ENCODE data around the gene PSMA4. TPM values are rescaled to one million over a fixed set of nuclear protein-coding genes. Genes with fewer than 3 reads are reported as not detected.
A peak's percentile ranks its signal among the peaks of the same experiment; 100 is the strongest.

The PSMA4 gene
- total and polyA plus RNA-seq, 10 of the 15 experiments (the other 5 are each of a cell fraction or from before 2014, with no cell fraction given), result 210 to 1,221 (median 546) TPM

DNA sequence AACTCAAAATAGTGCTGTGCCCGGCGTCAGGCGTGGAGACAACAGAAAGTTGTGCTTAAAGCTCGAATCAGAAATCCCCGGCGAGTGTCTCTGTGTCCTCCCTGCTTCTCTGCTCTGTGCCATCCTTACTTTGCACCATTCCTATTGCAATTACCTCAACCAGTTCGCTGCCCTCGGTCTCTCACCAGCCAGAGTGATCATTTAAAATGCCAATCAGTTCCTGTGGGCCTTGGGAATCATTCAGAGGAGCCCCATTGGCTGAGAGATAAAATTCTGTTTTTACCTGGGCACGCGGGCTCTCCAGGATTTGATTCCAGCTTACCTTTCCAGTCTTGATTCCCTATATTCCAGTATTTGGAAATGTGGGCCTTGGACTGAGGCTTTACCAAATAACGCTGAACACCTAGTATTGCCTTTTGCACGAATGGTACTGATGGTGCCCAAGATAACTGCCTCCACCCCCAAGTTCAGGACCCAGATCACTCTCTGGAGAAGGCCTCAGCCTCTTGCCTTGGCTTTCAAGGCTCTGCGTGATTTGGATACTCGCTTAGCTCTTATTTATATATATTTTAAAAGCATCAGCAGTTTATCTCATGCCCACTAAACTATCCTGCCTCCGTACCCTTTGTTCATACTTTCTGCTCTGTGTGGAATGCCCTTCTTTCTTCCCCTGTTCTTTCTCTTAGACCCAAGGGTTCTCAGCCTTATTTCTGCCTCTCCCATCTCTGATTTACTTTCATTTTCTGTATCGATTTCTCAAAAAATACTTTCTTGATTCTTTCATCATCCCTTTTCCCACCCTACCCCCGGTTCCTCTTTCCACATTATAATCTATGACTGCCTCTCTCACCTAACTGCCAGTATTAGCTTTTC, 863 bp downstream of the PSMA4 start:
- TSS peak; percentile 68 for BruUV-seq (replicated peaks)

More for the DNA sequence above, 863 bp downstream of the PSMA4 start:
- ATAC-seq, result peak; percentile 31
- peak overlapping the region; percentile 71 for H3K4me3 ChIP-seq
- peak overlapping the region; percentile 83 for H3K4me2 ChIP-seq (ENCODE audit: control insufficient read depth, insufficient read depth)
- H3K4me1 ChIP-seq (ENCODE audit: control insufficient read depth, insufficient read depth, low read length), result peaks cover 3% of the 10 kb centered on the region; the same call in 1 of the 2 replicates
- WGBS (ENCODE audit: insufficient coverage, insufficient replicate concordance, low lambda C conversion rate, missing lambda C conversion rate), result 2% methylated on average over 17 of the region's 17 CpGs
- TF ChIP-seq CHD4 (IDR thresholded peaks at IDR 0.05) (no peak), PAX5 (IDR thresholded peaks at IDR 0.05; ENCODE audit: borderline replicate concordance, low read depth, low read length) (no peak), WRNIP1 (IDR thresholded peaks at IDR 0.05; ENCODE audit: borderline replicate concordance, low read depth, low read length) (no peak), MTA3 (IDR thresholded peaks at IDR 0.05; ENCODE audit: borderline replicate concordance, low read length) (no peak), SPI1 (IDR thresholded peaks at IDR 0.05; ENCODE audit: borderline replicate concordance, insufficient read depth, low read depth, low read length) (0 out of 2 replicates have a peak, but pooled peaks have one; percentile 46), NFYB (IDR thresholded peaks at IDR 0.05; ENCODE audit: insufficient read depth, low read depth, low read length) (peak; percentile 76), IKZF2 (IDR thresholded peaks at IDR 0.05) (no peak)
- TF ChIP-seq, protein P1, sequence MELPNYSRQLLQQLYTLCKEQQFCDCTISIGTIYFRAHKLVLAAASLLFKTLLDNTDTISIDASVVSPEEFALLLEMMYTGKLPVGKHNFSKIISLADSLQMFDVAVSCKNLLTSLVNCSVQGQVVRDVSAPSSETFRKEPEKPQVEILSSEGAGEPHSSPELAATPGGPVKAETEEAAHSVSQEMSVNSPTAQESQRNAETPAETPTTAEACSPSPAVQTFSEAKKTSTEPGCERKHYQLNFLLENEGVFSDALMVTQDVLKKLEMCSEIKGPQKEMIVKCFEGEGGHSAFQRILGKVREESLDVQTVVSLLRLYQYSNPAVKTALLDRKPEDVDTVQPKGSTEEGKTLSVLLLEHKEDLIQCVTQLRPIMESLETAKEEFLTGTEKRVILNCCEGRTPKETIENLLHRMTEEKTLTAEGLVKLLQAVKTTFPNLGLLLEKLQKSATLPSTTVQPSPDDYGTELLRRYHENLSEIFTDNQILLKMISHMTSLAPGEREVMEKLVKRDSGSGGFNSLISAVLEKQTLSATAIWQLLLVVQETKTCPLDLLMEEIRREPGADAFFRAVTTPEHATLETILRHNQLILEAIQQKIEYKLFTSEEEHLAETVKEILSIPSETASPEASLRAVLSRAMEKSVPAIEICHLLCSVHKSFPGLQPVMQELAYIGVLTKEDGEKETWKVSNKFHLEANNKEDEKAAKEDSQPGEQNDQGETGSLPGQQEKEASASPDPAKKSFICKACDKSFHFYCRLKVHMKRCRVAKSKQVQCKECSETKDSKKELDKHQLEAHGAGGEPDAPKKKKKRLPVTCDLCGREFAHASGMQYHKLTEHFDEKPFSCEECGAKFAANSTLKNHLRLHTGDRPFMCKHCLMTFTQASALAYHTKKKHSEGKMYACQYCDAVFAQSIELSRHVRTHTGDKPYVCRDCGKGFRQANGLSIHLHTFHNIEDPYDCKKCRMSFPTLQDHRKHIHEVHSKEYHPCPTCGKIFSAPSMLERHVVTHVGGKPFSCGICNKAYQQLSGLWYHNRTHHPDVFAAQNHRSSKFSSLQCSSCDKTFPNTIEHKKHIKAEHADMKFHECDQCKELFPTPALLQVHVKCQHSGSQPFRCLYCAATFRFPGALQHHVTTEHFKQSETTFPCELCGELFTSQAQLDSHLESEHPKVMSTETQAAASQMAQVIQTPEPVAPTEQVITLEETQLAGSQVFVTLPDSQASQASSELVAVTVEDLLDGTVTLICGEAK (IDR thresholded peaks at IDR 0.05; ENCODE audit: borderline replicate concordance), result 0 out of 2 replicates have a peak, but pooled peaks have one; percentile 31
- TF ChIP-seq, protein P2, sequence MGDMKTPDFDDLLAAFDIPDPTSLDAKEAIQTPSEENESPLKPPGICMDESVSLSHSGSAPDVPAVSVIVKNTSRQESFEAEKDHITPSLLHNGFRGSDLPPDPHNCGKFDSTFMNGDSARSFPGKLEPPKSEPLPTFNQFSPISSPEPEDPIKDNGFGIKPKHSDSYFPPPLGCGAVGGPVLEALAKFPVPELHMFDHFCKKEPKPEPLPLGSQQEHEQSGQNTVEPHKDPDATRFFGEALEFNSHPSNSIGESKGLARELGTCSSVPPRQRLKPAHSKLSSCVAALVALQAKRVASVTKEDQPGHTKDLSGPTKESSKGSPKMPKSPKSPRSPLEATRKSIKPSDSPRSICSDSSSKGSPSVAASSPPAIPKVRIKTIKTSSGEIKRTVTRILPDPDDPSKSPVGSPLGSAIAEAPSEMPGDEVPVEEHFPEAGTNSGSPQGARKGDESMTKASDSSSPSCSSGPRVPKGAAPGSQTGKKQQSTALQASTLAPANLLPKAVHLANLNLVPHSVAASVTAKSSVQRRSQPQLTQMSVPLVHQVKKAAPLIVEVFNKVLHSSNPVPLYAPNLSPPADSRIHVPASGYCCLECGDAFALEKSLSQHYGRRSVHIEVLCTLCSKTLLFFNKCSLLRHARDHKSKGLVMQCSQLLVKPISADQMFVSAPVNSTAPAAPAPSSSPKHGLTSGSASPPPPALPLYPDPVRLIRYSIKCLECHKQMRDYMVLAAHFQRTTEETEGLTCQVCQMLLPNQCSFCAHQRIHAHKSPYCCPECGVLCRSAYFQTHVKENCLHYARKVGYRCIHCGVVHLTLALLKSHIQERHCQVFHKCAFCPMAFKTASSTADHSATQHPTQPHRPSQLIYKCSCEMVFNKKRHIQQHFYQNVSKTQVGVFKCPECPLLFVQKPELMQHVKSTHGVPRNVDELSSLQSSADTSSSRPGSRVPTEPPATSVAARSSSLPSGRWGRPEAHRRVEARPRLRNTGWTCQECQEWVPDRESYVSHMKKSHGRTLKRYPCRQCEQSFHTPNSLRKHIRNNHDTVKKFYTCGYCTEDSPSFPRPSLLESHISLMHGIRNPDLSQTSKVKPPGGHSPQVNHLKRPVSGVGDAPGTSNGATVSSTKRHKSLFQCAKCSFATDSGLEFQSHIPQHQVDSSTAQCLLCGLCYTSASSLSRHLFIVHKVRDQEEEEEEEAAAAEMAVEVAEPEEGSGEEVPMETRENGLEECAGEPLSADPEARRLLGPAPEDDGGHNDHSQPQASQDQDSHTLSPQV (IDR thresholded peaks at IDR 0.05), result no peak
- intact Hi-C loops (cut with micrococcal nuclease; ENCODE audit: unreplicated experiment), result loop anchor here (1.0 kb wide), 1 partner anchor 24 kb away; the partner anchor contains the start of gene CHRNA5
- ChIA-PET RAD21 (ENCODE audit: unreplicated experiment) (interaction anchor here (0.7 to 2.7 kb wide), 5 partner anchors 9 to 319 kb away, joined by 4 to 18 read pairs (median 11); partner anchors contain the start of genes CHRNA5 and IREB2), POLR2A (interaction anchor here (0.6 to 2.0 kb wide), 13 partner anchors 9 to 319 kb away, joined by 3 to 23 read pairs (median 4); partner anchors contain the start of genes CHRNA5, IREB2 and SKIC8), SMC1A (ENCODE audit: uncharacterized antibody, unreplicated experiment) (interaction anchor here (0.6 to 6.1 kb wide), 7 partner anchors 11 to 241 kb away, joined by 3 to 47 read pairs (median 5); partner anchors contain the start of genes CHRNA5 and SKIC8), CTCF (interaction anchor here (0.7 to 2.2 kb wide), 5 partner anchors 11 to 197 kb away, joined by 3 to 9 read pairs (median 3); partner anchors contain the start of gene CHRNA5)
- in situ Hi-C loops (cut with MboI), result no loop called here
- no peak for DNase-seq (ENCODE audit: low read depth, low spot score)
- FAIRE-seq, result no peak
- no peaks in the 10 kb centered on the region for H3K27me3 ChIP-seq (replicated peaks in 1 of 2; ENCODE audit: control insufficient read depth in 2 of 2, insufficient read depth in 2 of 2, low read length in 1 of 2)
- H2AFZ ChIP-seq (ENCODE audit: control insufficient read depth, low read depth, low read length), result peak overlapping the region; percentile 98; the same call in 1 of the 2 replicates
- peak overlapping the region; percentile 96 for H3K27ac ChIP-seq (ENCODE audit: control insufficient read depth, insufficient read depth)
- H3K9ac ChIP-seq (ENCODE audit: control insufficient read depth, insufficient read depth, low read length), result peak overlapping the region; percentile 97
- H3K36me3 ChIP-seq (ENCODE audit: control insufficient read depth in 2 of 2, insufficient read depth in 2 of 2, low read length in 1 of 2), result peaks cover 1 to 19% of the 10 kb centered on the region in 2 experiments
- no peaks in the 10 kb centered on the region for H3K9me3 ChIP-seq (replicated peaks; ENCODE audit: control insufficient read depth, insufficient read depth, low read length)
- peaks cover 41% of the 10 kb centered on the region for H3K79me2 ChIP-seq (ENCODE audit: control insufficient read depth, insufficient read depth, low read length)
- H4K20me1 ChIP-seq (ENCODE audit: control insufficient read depth, insufficient read depth), result no peaks in the 10 kb centered on the region
